HL-60/S4 treated with phorbol 12-myristate 13-acetate at 8.2 ng/mL for 4 days and 3 days (cell line): Measurements from ENCODE around the gene GMEB2.

Source experiments
- in situ Hi-C: fragments of 300-500 bp; cut with MboI; formaldehyde crosslinking; loops from 2 replicates; pipeline ENCODE4 v1.15.0; 2022; ENCODE audit warnings: low sequenced_read_pairs

GMEB2 gene

GRCh38 chr20:63547725-63548480 lies 79.0 kb downstream of the GMEB2 start, which contains the start of gene SRMS:
Gene SRMS (minus strand): TSS chr20:63547749. CDS start chr20:63547463, 286 bp downstream.
- in situ Hi-C loops = no loop called here

- in situ Hi-C loops = no loop called here
These were observed 79.8 kb downstream of the GMEB2 start for GRCh38 chr20:63546956-63547724.

- in situ Hi-C loops = no loop called here
These were observed 80.5 kb downstream of the GMEB2 start for GRCh38 chr20:63546256-63546955.

- in situ Hi-C loops = no loop called here
These were observed 81.1 kb downstream of the GMEB2 start for GRCh38 chr20:63545814-63546213.

DNA sequence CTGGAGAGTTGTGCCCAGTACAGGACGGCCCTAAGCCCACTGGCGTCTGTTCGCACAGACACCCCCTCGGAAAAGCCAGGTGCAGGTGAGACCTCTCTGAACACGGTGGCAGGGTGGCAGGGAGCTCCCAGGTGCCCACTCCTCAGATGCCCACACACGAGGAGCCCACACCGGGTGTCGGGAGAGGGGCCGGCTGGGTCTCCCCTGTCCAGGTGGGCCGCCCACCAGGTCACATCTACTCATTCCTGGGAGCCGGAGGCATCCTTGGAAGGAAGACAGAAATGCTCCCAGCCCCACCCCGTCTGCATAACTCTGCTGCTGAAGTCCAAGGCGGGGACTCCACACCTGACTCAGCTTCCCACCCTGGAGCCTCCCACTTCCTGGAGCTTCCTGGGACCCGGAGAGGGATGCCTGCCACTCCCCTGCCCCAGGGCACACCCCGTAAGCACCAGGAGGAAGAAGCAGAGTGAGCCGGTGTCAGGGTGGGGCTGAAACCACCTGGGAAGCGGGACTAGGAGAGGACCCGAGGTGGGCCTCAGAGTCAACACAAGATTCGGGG lies 81.9 kb downstream of the GMEB2 start:
- in situ Hi-C loops = no loop called here

DNA sequence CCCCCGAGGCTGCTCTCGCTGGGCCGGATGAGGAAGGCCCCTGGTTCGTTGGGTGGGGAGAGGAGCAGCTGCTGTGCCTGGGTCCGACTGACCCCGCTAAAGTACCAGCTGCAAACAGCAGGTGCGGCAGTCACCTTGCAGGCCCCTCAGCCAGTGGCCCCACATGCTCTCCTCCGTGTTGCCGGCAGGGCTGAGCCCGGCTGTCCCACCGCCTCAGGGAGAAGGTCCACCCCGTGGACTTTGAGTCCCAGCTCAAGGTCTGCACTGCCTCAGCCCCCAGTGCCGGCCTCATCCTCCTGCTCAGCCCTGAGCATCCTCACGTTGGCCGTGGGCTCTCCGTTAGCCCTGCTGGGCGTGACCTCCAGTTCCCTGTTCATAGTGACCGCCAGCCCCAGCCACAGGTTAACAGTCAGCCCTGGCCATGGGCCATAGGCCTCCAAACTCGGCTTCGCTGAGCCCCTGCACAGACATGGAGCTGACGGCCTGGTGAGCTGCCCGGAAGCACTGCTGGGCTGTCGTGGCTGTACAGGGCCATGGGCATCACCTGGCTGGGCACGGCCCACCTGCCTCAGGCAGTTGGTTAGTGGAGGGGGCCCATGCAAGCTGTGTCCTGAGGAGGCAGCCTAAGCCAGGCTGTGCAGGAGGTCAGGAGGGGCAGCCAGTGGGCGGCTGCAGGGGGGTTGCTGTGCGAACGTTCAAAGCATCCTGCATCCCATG lies 82.5 kb downstream of the GMEB2 start:
- in situ Hi-C loops = no loop called here

DNA sequence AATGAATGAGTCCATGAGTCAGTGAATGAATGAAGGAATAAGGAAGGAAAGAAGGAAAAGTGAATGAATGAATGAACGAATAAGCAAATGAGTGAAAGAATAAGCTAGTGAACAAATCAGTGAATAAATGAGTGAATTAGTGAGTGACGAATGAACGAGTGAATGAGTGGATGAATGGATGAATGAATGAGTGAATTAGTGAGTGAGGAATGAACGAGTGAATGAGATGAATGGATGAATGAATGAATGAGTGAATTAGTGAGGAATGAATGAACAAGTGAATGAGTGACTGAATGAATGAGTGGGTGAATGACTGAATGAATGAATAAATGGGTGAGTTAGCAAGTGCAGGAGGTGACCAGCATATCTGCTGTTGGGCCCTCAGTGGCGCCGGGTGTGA lies 83.2 kb downstream of the GMEB2 start:
- in situ Hi-C loops = no loop called here

- in situ Hi-C loops = no loop called here
These were observed 83.8 kb downstream of the GMEB2 start for GRCh38 chr20:63543131-63543530.

DNA sequence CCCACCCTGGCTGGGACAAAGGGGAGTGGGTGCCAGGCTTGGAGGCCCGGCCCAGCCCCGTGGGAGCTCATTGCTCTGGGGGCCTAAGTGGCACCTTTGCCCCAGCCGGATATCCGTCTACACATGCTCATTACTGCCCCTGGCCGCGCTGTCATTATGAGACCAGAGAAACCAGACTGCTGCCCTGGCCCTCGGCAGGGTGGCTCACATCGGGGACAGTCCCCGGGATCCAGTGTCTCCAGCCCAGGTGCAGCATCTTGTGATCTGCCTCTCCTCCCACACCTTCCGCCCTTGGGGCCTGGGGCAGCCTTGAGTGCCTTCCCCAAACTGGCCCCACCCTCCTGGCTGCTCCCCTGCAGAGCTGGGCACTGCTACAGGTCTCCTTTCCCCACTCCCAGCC lies 84.2 kb downstream of the GMEB2 start:
- in situ Hi-C loops = no loop called here

GRCh38 chr20:63542031-63542559 lies 84.8 kb downstream of the GMEB2 start:
- in situ Hi-C loops = no loop called here

DNA sequence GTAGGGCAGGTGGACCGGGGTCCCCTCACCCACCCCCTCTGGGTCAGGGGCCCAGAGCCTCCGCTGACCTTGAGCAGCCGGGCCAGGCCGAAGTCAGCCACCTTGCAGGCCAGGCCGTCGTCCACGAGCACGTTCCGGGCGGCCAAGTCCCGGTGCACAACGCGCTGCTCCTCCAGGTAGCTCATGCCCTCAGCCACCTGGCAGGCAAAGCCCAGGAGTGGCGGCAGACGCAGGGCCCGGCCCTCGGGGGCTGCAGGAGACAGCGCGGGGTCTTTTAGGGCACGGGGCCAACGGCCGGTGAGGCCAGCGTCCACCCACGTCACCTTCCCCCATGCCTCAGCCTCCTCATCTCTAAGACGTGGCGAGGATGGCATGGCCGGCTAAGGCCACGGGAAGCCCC lies 85.5 kb downstream of the GMEB2 start:
- in situ Hi-C loops = no loop called here

GRCh38 chr20:63540417-63541186 lies 86.3 kb downstream of the GMEB2 start:
- in situ Hi-C loops = no loop called here

- in situ Hi-C loops = no loop called here
These were observed 87.2 kb downstream of the GMEB2 start for GRCh38 chr20:63539441-63540370.

DNA sequence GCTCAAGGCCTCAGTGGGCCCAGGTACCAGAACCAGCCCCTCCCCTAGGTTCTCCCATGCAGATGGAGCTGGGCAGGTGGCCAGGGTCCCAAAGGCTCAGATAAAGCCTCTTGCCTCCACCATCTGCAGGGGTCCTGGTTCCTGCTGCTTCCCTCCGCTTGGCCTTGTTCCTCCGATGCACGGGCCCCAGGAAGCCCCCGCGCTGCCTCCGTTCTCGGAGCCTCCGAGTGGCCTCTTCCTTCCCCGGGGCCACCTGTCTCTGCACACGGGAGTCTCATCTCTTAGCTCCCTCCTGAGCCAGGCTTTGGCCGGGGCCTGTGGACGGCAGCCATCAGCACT lies 87.8 kb downstream of the GMEB2 start:
- in situ Hi-C loops = no loop called here

- in situ Hi-C loops = no loop called here
These were observed 88.5 kb downstream of the GMEB2 start for GRCh38 chr20:63538204-63539091.
